PC-3 (cell line): Measurements from ENCODE around the gene CBFA2T3. TPM values are rescaled to one million over a fixed set of nuclear protein-coding genes. Genes with fewer than 3 reads are reported as not detected.
A peak's percentile ranks its signal among the peaks of the same experiment; 100 is the strongest.

Experiments
- ATAC-seq: fragments of 200-7000 bp; cut with Tn5 transposase; 2 replicates; pipeline ENCODE4 v1.9.1; 2020; ENCODE audit warnings: mild to moderate bottlenecking, moderate library complexity
- BruUV-seq: library from RNA; stranded (reverse); fragments of 400-500 nt; replicated peaks from 2 replicates; lab custom pipeline; 2021; lab: Mats Ljungman, UMichigan
- CTCF ChIA-PET: fragments of 300-600 bp; sonication (Branson Sonifier 250); formaldehyde crosslinking; loops from one replicate; lab custom pipeline; 2022; ENCODE audit warnings: antibody characterized with exemption; lab: Charles Lee
- POLR2A ChIA-PET: fragments of 300-600 bp; sonication (Branson Sonifier 250); formaldehyde crosslinking; loops from one replicate; lab custom pipeline; 2022; ENCODE audit warnings: antibody characterized with exemption; ENCODE audit not compliant: unreplicated experiment; lab: Charles Lee
- DNase-seq: peaks from one replicate; pipeline ENCODE4 v3.0.0-alpha.2; 2015
- H2AFZ ChIP-seq: fragments of 300-600 bp; sonication (generic); 2 replicates; pipeline ENCODE4 v1.6.0; 2016; ENCODE audit warnings: antibody characterized with exemption, low read length
- H3F3A ChIP-seq: fragments of 300-600 bp; sonication (generic); one replicate; pipeline ENCODE4 v1.6.0; 2017; ENCODE audit warnings: antibody characterized with exemption, low read length, control low read depth, mild to moderate bottlenecking; ENCODE audit not compliant: unreplicated experiment
- H3K27ac ChIP-seq: fragments of 300-600 bp; sonication (generic); 2 replicates; pipeline ENCODE4 v1.5.1; 2016; ENCODE audit warnings: mild to moderate bottlenecking, low read length
- H3K27me3 ChIP-seq: fragments of 300-600 bp; sonication (generic); 2 replicates; pipeline ENCODE4 v1.6.1; 2016; ENCODE audit warnings: low read length, mixed read lengths
- H3K36me3 ChIP-seq: fragments of 300-600 bp; sonication (generic); 2 replicates; pipeline ENCODE4 v1.6.1; 2016; ENCODE audit warnings: low read depth, mixed run types, low read length, mixed read lengths
- H3K4me1 ChIP-seq: fragments of 300-600 bp; sonication (generic); 2 replicates; pipeline ENCODE4 v1.5.1; 2016; ENCODE audit warnings: low read length; ENCODE audit not compliant: insufficient read depth
- H3K4me2 ChIP-seq: fragments of 300-600 bp; sonication (generic); 2 replicates; pipeline ENCODE4 v1.6.0; 2016; ENCODE audit warnings: low read length
- H3K4me3 ChIP-seq: fragments of 300-600 bp; sonication (generic); 2 replicates; pipeline ENCODE4 v1.5.1; 2016; ENCODE audit warnings: mild to moderate bottlenecking, low read length, mixed read lengths
- H3K79me2 ChIP-seq: fragments of 300-600 bp; sonication (generic); 2 replicates; pipeline ENCODE4 v1.6.1; 2017; ENCODE audit warnings: low read length, mixed read lengths
- H3K9ac ChIP-seq: fragments of 300-600 bp; sonication (generic); 2 replicates; pipeline ENCODE4 v1.6.0; 2016; ENCODE audit warnings: mild to moderate bottlenecking, low read length
- H3K9me2 ChIP-seq: fragments of 300-600 bp; sonication (generic); replicated peaks from 2 replicates; pipeline ENCODE4 v1.6.1; 2016; ENCODE audit warnings: mixed run types, low read length, mixed read lengths
- H3K9me3 ChIP-seq: fragments of 300-600 bp; sonication (generic); 2 replicates; pipeline ENCODE4 v1.6.1; 2016; ENCODE audit warnings: low read length, mixed read lengths
- H4K20me1 ChIP-seq: fragments of 300-600 bp; sonication (generic); 2 replicates; pipeline ENCODE4 v1.6.1; 2016; ENCODE audit warnings: low read length, mixed read lengths
- CTCF ChIP-seq: fragments of 300-600 bp; sonication (generic); conservative IDR thresholded peaks from 2 replicates; pipeline ENCODE4 v1.5.1; 2017; ENCODE audit warnings: antibody characterized with exemption, low read depth, mild to moderate bottlenecking, low read length
- EZH2 ChIP-seq: fragments of 300-600 bp; sonication (generic); IDR thresholded peaks from one replicate; pipeline ENCODE4 v1.6.1; 2017; ENCODE audit warnings: antibody characterized with exemption, mild to moderate bottlenecking, low read length; ENCODE audit not compliant: unreplicated experiment
- EZH2phosphoT487 ChIP-seq: fragments of 300-600 bp; sonication (generic); IDR thresholded peaks from 2 replicates; pipeline ENCODE4 v1.6.1; 2018; ENCODE audit warnings: mild to moderate bottlenecking, antibody characterized with exemption, low read length, borderline replicate concordance
- intact Hi-C: fragments of 100-400 bp; cut with micrococcal nuclease; formaldehyde crosslinking; loops from 2 replicates; pipeline ENCODE4 v1.9.0; 2023
- total RNA-seq: library from RNA; depleted of rRNA; stranded (reverse); fragments of >200 nt; gene quantifications from 2 replicates; pipeline ENCODE4 v1.2.3, GENCODE V29; 2014

Gene CBFA2T3
- total RNA-seq, 1 experiment from 2014 or later, result not detected

DNA sequence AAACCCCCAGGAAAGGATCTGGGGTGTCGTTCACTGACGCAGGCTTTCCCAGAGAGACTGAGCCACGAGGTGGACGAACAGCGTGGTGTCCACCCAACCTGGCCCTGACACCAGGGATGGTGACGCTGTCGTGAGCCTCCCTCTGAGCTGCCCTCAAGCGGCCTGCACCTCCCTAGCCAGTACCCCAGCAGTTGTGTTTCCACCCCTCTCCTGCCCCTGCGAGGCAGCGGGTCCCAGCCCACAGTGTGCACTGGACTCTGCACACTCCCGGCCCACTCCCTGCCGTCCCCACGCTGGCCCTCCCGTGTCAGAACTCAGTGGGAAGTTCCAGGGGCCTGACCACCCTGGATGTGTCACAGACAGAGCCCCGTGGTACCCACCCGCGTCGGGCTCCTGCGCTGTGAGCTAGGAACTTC, 39.8 kb downstream of the CBFA2T3 start:
- Histone ChIP-seq H3K79me2 (no peaks in the 10 kb centered on the region), H3F3A (no peaks in the 10 kb centered on the region), H3K4me1 (no peaks in the 10 kb centered on the region), H3K9me2 (no peaks in the 10 kb centered on the region), H4K20me1 (no peaks in the 10 kb centered on the region), H3K9me3 (no peaks in the 10 kb centered on the region), H3K4me3 (no peak overlapping the region), H3K9ac (no peak overlapping the region), H3K27me3 (peaks cover 22% of the 10 kb centered on the region), H3K27ac (no peak overlapping the region), H2AFZ (no peak overlapping the region), H3K4me2 (no peak overlapping the region), H3K36me3 (no peaks in the 10 kb centered on the region)
- TF ChIP-seq EZH2phosphoT487 (no peak), CTCF (no peak), EZH2 (no peak)
- intact Hi-C loops, result no loop called here
- DNase-seq (no peak), ATAC-seq (no peak)
- no TSS peak for BruUV-seq
- ChIA-PET POLR2A (no interaction called here), CTCF (no interaction called here)

GRCh38 chr16:88936556-88937205, 40.3 kb downstream of the CBFA2T3 start:
- H3K36me3 ChIP-seq, result no peaks in the 10 kb centered on the region
- H3K79me2 ChIP-seq, result no peaks in the 10 kb centered on the region
- H4K20me1 ChIP-seq, result no peaks in the 10 kb centered on the region
- H3K4me2 ChIP-seq, result no peak overlapping the region
- ChIA-PET CTCF (no interaction called here), POLR2A (no interaction called here)
- ATAC-seq, result no peak
- no peak overlapping the region for H2AFZ ChIP-seq
- no peak for TF ChIP-seq EZH2
- no peak for TF ChIP-seq EZH2phosphoT487
- TF ChIP-seq CTCF, result no peak
- no peak overlapping the region for H3K4me3 ChIP-seq
- no peaks in the 10 kb centered on the region for H3F3A ChIP-seq
- BruUV-seq, result no TSS peak
- H3K27ac ChIP-seq, result no peak overlapping the region
- DNase-seq, result no peak
- no peak overlapping the region for H3K9ac ChIP-seq
- H3K4me1 ChIP-seq, result no peaks in the 10 kb centered on the region
- no peaks in the 10 kb centered on the region for H3K9me2 ChIP-seq
- no peaks in the 10 kb centered on the region for H3K9me3 ChIP-seq
- intact Hi-C loops, result no loop called here
- H3K27me3 ChIP-seq, result peaks cover 18% of the 10 kb centered on the region

DNA sequence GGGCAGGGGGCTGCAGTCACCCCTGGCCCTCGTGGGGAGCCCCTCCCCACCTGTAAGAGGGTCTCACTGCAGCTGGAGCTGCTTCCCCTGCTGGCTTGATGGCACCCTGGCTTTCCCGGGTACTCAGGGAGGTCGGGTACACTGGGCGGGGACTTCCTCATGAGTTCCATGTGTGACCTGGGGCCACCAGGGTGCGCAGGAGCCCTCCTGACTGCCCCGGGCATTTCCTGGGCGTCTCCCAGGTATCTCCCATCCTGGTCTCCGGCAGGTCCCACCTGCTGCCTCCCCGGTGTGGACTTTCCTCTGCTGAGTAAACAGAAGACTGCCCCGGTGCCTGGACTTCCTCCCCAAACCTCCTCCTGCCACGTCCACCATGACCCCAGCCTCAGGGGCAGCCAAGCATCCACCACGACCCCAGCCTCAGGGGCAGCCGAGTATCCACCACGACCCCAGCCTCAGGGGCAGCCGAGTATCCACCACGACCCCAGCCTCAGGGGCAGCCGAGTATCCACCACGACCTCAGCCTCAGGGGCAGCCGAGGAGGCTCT, 40.9 kb downstream of the CBFA2T3 start:
- Histone ChIP-seq H3K4me3 (no peak overlapping the region), H3K27me3 (peaks cover 18% of the 10 kb centered on the region), H3K4me1 (no peaks in the 10 kb centered on the region), H3K9ac (no peak overlapping the region), H4K20me1 (no peaks in the 10 kb centered on the region), H3K4me2 (no peak overlapping the region), H3K79me2 (no peaks in the 10 kb centered on the region), H3F3A (no peaks in the 10 kb centered on the region), H3K36me3 (no peaks in the 10 kb centered on the region), H3K9me2 (no peaks in the 10 kb centered on the region), H2AFZ (no peak overlapping the region), H3K9me3 (no peaks in the 10 kb centered on the region), H3K27ac (no peak overlapping the region)
- intact Hi-C loops, result no loop called here
- ChIA-PET CTCF (no interaction called here), POLR2A (no interaction called here)
- TF ChIP-seq CTCF (0 out of 2 replicates have a peak, but pooled peaks have one; percentile 18), EZH2 (no peak), EZH2phosphoT487 (no peak)
- peak; percentile 18 for DNase-seq
- peak; percentile 24; the same call in 1 of the 2 replicates for ATAC-seq
- no TSS peak for BruUV-seq
